H1 (cell line): ENCODE results near the gene CDYL2. TPM values are rescaled to one million over a fixed set of nuclear protein-coding genes. Genes with fewer than 3 reads are reported as not detected.

ENCODE experiments used
- CTCF ChIA-PET: fragments of 300-600 bp; sonication (Branson Sonifier 250); formaldehyde crosslinking; loops from one replicate; lab custom pipeline; 2021; ENCODE audit not compliant: partially characterized antibody; lab: Charles Lee
- POLR2A ChIA-PET: fragments of 300-600 bp; sonication (Branson Sonifier 250); formaldehyde crosslinking; loops from one replicate; lab custom pipeline; 2021; ENCODE audit warnings: inconsistent platforms; ENCODE audit not compliant: partially characterized antibody; lab: Charles Lee
- DNase-seq, 2 experiments: peaks; one replicate each; pipeline versions ENCODE4 v3.0.0 to v3.0.0-alpha.2; 2010 to 2022; ENCODE audit warnings: low spot score in 2 of 2, low read depth in 1 of 2, mixed read lengths in 1 of 2
- FAIRE-seq: peaks from 2 replicates; lab custom pipeline; 2011; peaks lifted over from hg19 to GRCh38; lab: Jason Lieb, UNC
- H2AFZ ChIP-seq: 2 replicates; pipeline ENCODE4 v1.8.1; 2012; ENCODE audit warnings: low read length, inconsistent platforms
- H2AK5ac ChIP-seq: 2 replicates; pipeline ENCODE4 v1.6.1; 2013; ENCODE audit warnings: low read depth, low read length
- H2BK120ac ChIP-seq: replicated peaks from 2 replicates; pipeline ENCODE3; 2013; ENCODE audit warnings: low read depth, low read length, inconsistent platforms
- H2BK12ac ChIP-seq: 2 replicates; pipeline ENCODE4 v1.6.1; 2013; ENCODE audit warnings: low read depth, low read length
- H2BK15ac ChIP-seq: 2 replicates; pipeline ENCODE4 v1.6.1; 2013; ENCODE audit warnings: low read length
- H2BK20ac ChIP-seq: 2 replicates; pipeline ENCODE4 v1.6.1; 2013; ENCODE audit warnings: low read length
- H2BK5ac ChIP-seq: 2 replicates; pipeline ENCODE4 v1.6.1; 2013; ENCODE audit warnings: low read depth, low read length
- H3K14ac ChIP-seq: 2 replicates; pipeline ENCODE4 v1.6.1; 2013; ENCODE audit warnings: inconsistent platforms; ENCODE audit not compliant: insufficient read length
- H3K18ac ChIP-seq: 2 replicates; pipeline ENCODE4 v1.6.1; 2013; ENCODE audit warnings: low read length; ENCODE audit errors: extremely low read depth
- H3K23ac ChIP-seq: 2 replicates; pipeline ENCODE4 v1.6.1; 2013; ENCODE audit warnings: inconsistent platforms; ENCODE audit not compliant: insufficient read length
- H3K23me2 ChIP-seq: 2 replicates; pipeline ENCODE4 v1.6.1; 2013; ENCODE audit warnings: low read depth, low read length
- H3K27ac ChIP-seq: 2 replicates; pipeline ENCODE4 v1.6.1; 2011; ENCODE audit warnings: low read depth, low read length, inconsistent platforms
- H3K27me3 ChIP-seq, 4 experiments: replicated peaks in 1 of 4; 1 replicate in 1 of 4; 2 replicates in 3 of 4; pipeline versions ENCODE4 v1.6.1 to v1.8.1; 2011 to 2013; ENCODE audit warnings: low read length in 3 of 4, mild to moderate bottlenecking in 3 of 4, inconsistent platforms in 2 of 4, mixed read lengths in 2 of 4, moderate library complexity in 1 of 4; ENCODE audit not compliant: control insufficient read depth in 3 of 4, insufficient read depth in 3 of 4; ENCODE audit errors: extremely low read depth in 1 of 4
- H3K36me3 ChIP-seq, 4 experiments: 2 replicates each; pipeline versions ENCODE4 v1.6.1 to v1.8.1; 2011 to 2013; ENCODE audit warnings: mild to moderate bottlenecking in 4 of 4, low read length in 3 of 4, moderate library complexity in 2 of 4, control low read depth in 1 of 4, inconsistent platforms in 1 of 4; ENCODE audit not compliant: insufficient read depth in 4 of 4, control insufficient read depth in 2 of 4
- H3K4ac ChIP-seq: replicated peaks from 2 replicates; pipeline ENCODE3; 2013; ENCODE audit warnings: low read length, low read depth, mixed read lengths, inconsistent platforms; ENCODE audit not compliant: insufficient read length
- H3K4me1 ChIP-seq, 4 experiments: replicated peaks in 1 of 4; 1 replicate in 1 of 4; 2 replicates in 3 of 4; pipeline versions ENCODE4 v1.6.1 to v1.8.1; 2011 to 2013; ENCODE audit warnings: low read length in 3 of 4, inconsistent platforms in 2 of 4, mixed read lengths in 1 of 4; ENCODE audit not compliant: insufficient read depth in 4 of 4, control insufficient read depth in 3 of 4
- H3K4me2 ChIP-seq, 2 experiments: 2 replicates each; pipeline versions ENCODE4 v1.6.1 to v1.8.1; 2011 to 2013; ENCODE audit warnings: low read depth in 2 of 2, low read length in 2 of 2, control low read depth in 1 of 2, inconsistent platforms in 1 of 2, mild to moderate bottlenecking in 1 of 2; ENCODE audit not compliant: insufficient read depth in 1 of 2
- H3K4me3 ChIP-seq, 4 experiments: fragments of 200-600, 300-600 bp in 1 of 4; sonication (generic), shearing (Covaris generic), sonication (Bioruptor Twin) in 1 of 4; 2 replicates each; pipeline versions ENCODE4 v1.5.1 to v1.8.1; 2011 to 2016; ENCODE audit warnings: low read length in 4 of 4, low read depth in 3 of 4, control low read depth in 2 of 4, inconsistent platforms in 2 of 4, mild to moderate bottlenecking in 2 of 4, mixed read lengths in 1 of 4, moderate library complexity in 1 of 4; ENCODE audit not compliant: insufficient read depth in 2 of 4; ENCODE audit errors: extremely low read depth in 1 of 4
- H3K56ac ChIP-seq: replicated peaks from 2 replicates; pipeline ENCODE3; 2013; ENCODE audit warnings: low read depth, mild to moderate bottlenecking, mixed read lengths, low read length, inconsistent platforms; ENCODE audit not compliant: insufficient read length
- H3K79me1 ChIP-seq: 2 replicates; pipeline ENCODE4 v1.6.1; 2013; ENCODE audit warnings: low read depth, low read length, control low read depth
- H3K79me2 ChIP-seq, 2 experiments: 2 replicates each; pipeline versions ENCODE4 v1.6.1 to v1.8.1; 2012 to 2013; ENCODE audit warnings: low read length in 2 of 2, mild to moderate bottlenecking in 2 of 2, inconsistent platforms in 1 of 2; ENCODE audit not compliant: insufficient read depth in 2 of 2, control insufficient read depth in 1 of 2
- H3K9ac ChIP-seq, 4 experiments: replicated peaks in 1 of 4; 1 replicate in 1 of 4; 2 replicates in 3 of 4; pipeline versions ENCODE4 v1.6.1 to v1.8.1; 2011 to 2013; ENCODE audit warnings: low read depth in 3 of 4, low read length in 3 of 4, control low read depth in 2 of 4, mild to moderate bottlenecking in 2 of 4, moderate library complexity in 2 of 4, inconsistent platforms in 1 of 4; ENCODE audit errors: extremely low read depth in 1 of 4
- H3K9me3 ChIP-seq, 2 experiments: 2 replicates each; pipeline versions ENCODE4 v1.6.1 to v1.8.1; 2012 to 2013; ENCODE audit warnings: mild to moderate bottlenecking in 2 of 2, moderate library complexity in 2 of 2, control low read depth in 1 of 2, inconsistent platforms in 1 of 2, low read depth in 1 of 2, low read length in 1 of 2, mixed read lengths in 1 of 2; ENCODE audit not compliant: insufficient read depth in 2 of 2
- H4K20me1 ChIP-seq, 2 experiments: replicated peaks in 1 of 2; 2 replicates each; pipeline versions ENCODE3 to v1.8.1; 2011 to 2013; ENCODE audit warnings: inconsistent platforms in 2 of 2, low read length in 2 of 2, mild to moderate bottlenecking in 1 of 2; ENCODE audit not compliant: insufficient read depth in 2 of 2, control insufficient read depth in 1 of 2
- H4K5ac ChIP-seq: 2 replicates; pipeline ENCODE4 v1.6.1; 2013; ENCODE audit warnings: low read length, low read depth, mixed read lengths, inconsistent platforms; ENCODE audit not compliant: insufficient read length
- H4K8ac ChIP-seq: 2 replicates; pipeline ENCODE4 v1.8.0; 2013; ENCODE audit warnings: mild to moderate bottlenecking, moderate library complexity, low read length, inconsistent platforms; ENCODE audit not compliant: insufficient read depth; ENCODE audit errors: extremely low read depth
- H4K91ac ChIP-seq: replicated peaks from 2 replicates; pipeline ENCODE3; 2013; ENCODE audit warnings: low read length, mixed read lengths, inconsistent platforms; ENCODE audit not compliant: insufficient read length
- CBX8 ChIP-seq: fragments of 300-800, 300-1000 bp; sonication (generic); IDR thresholded peaks from 2 replicates; pipeline ENCODE4 v1.7.1; 2016; ENCODE audit warnings: low read depth, low read length, borderline replicate concordance
- CHD2 ChIP-seq: IDR thresholded peaks from 2 replicates; pipeline ENCODE4 v1.6.1; 2012; ENCODE audit warnings: low read length, improper control_type of control experiment
- CTBP2 ChIP-seq: IDR thresholded peaks from 2 replicates; pipeline ENCODE4 v1.7.0; 2011; ENCODE audit warnings: borderline replicate concordance, mild to moderate bottlenecking, moderate library complexity, mixed read lengths, low read length; ENCODE audit not compliant: insufficient read depth, insufficient read length
- SAP30 ChIP-seq: fragments of 300-600 bp; sonication (generic); IDR thresholded peaks from 2 replicates; pipeline ENCODE4 v1.7.1; 2012; ENCODE audit warnings: low read length, moderate library complexity, mild to moderate bottlenecking, inconsistent platforms; ENCODE audit not compliant: insufficient read depth, insufficient replicate concordance
- YY1 ChIP-seq: IDR thresholded peaks from 2 replicates; pipeline ENCODE4 v1.6.1; 2011; ENCODE audit warnings: low read depth, mild to moderate bottlenecking, low read length
- WGBS, 2 experiments: shearing (Covaris generic) in 1 of 2; methylation state at CpG; one replicate each; pipeline versions ENCODE4 v1.1.6 to v1.1.7; 2013 to 2015; ENCODE audit warnings: low lambda C conversion rate in 2 of 2, mixed read lengths in 2 of 2, inconsistent platforms in 1 of 2, low coverage in 1 of 2, missing lambda C conversion rate in 1 of 2; ENCODE audit not compliant: insufficient replicate concordance in 2 of 2, insufficient coverage in 1 of 2, insufficient read length in 1 of 2; ENCODE audit errors: extremely low coverage in 1 of 2, missing lambda C conversion rate in 1 of 2; 5-methylcytosine and 5-hydroxymethylcytosine counted together
- polyA plus RNA-seq, 7 experiments: library from polyadenylated mRNA; depleted of rRNA in 3 of 7; stranded (reverse) in 5 of 7; unstranded in 2 of 7; fragments of >200 nt in 5 of 7; fragments of 200-250 nt in 2 of 7; gene quantifications; 1 replicate in 5 of 7; 2 replicates in 1 of 7; 4 replicates in 1 of 7; pipeline versions ENCODE4 v1.2.1 to v1.2.3, GENCODE V29; 2011 to 2013; ENCODE audit warnings: missing spikeins in 2 of 7, mixed read lengths in 2 of 7
- total RNA-seq: library from RNA; stranded (reverse); fragmentation: NEBNext Ultra II Directional; extraction: Animal tissue kit (Norgen Biotek cat#: 25700); gene quantifications from 2 replicates; pipeline ENCODE4 v1.2.1, GENCODE V29; 2021

Gene CDYL2
- total and polyA plus RNA-seq, 2 of the 8 experiments (the other 6 are each of a cell fraction or from before 2014, with no cell fraction given), result 0.33 to 5.3 TPM

DNA sequence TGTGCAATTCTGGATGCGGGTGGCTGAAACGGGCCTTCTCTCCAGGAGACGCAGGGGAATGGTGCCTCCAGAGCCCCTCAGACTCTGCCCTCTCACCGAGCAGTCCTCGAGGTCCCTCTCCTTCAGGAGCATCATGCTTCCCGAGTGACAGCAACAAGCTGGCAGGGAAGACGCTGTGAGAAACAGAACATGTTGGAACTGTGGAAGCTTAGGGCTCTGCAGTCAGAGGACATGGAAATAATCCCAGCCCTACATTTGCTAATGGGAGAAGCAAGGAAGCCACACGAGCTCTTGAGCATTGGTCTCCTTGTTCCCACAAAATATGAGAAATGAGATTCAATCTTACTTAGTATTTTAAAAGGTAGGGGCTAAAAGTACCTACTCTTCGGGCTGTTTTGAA lies 148.6 kb downstream of the CDYL2 start:
- no peak overlapping the region for H2BK20ac ChIP-seq

More for the DNA sequence above, 148.6 kb downstream of the CDYL2 start:
- no peak overlapping the region for H2AK5ac ChIP-seq
- WGBS, 2 experiments, result 94% methylated on average over 9 of the region's 9 CpGs; no CpG with 5 or more reads in 1 of the 2 experiments
- H3K23ac ChIP-seq, result no peak overlapping the region
- TF ChIP-seq CTBP2, result no peak
- TF ChIP-seq YY1, result no peak
- TF ChIP-seq SAP30, result no peak
- TF ChIP-seq CBX8, result no peak
- TF ChIP-seq CHD2, result no peak
- TF ChIP-seq, all 59 proteins: peak for 0
- FAIRE-seq, result no peak
- H3K23me2 ChIP-seq, result no peaks in the 10 kb centered on the region
- no peaks in the 10 kb centered on the region for H3K27me3 ChIP-seq
- H3K4me3 ChIP-seq, result no peak overlapping the region
- H3K79me1 ChIP-seq, result peaks cover 3% of the 10 kb centered on the region; the same call in 1 of the 2 replicates
- H4K8ac ChIP-seq, result no peak overlapping the region
- no peak overlapping the region for H2AFZ ChIP-seq
- H3K4me1 ChIP-seq, result no peaks in the 10 kb centered on the region
- no peak overlapping the region for H3K27ac ChIP-seq
- H3K4me2 ChIP-seq, result no peak overlapping the region
- H3K56ac ChIP-seq, result no peak overlapping the region
- H3K9ac ChIP-seq, result no peak overlapping the region
- H2BK15ac ChIP-seq, result no peak overlapping the region
- no peaks in the 10 kb centered on the region for H3K79me2 ChIP-seq
- no peak overlapping the region for H2BK120ac ChIP-seq
- POLR2A ChIA-PET, result interaction anchor here (0.6 kb wide), 1 partner anchor 73 kb away, joined by 3 read pairs; no protein-coding TSS in a partner anchor
- CTCF ChIA-PET, result interaction anchor here (0.7 kb wide), 1 partner anchor 100 kb away, joined by 3 read pairs; no protein-coding TSS in a partner anchor
- no peaks in the 10 kb centered on the region for H4K20me1 ChIP-seq
- H3K4ac ChIP-seq, result no peak overlapping the region
- peaks cover 16 to 38% of the 10 kb centered on the region in 2 experiments for H3K9me3 ChIP-seq
- no peak overlapping the region for H4K5ac ChIP-seq
- DNase-seq, result no peak
- no peak overlapping the region for H3K18ac ChIP-seq
- H4K91ac ChIP-seq, result no peak overlapping the region
- no peak overlapping the region for H2BK5ac ChIP-seq
- H3K14ac ChIP-seq, result no peak overlapping the region
- H2BK12ac ChIP-seq, result no peak overlapping the region
- H3K36me3 ChIP-seq, result no peaks in the 10 kb centered on the region
